H1 (cell line): ENCODE data around the gene NTN4.

Source experiments
- BCL11A ChIP-seq, 2 experiments: IDR thresholded peaks; one replicate each; pipeline ENCODE4 v1.6.1; 2011; ENCODE audit warnings: low read depth in 2 of 2, low read length in 2 of 2, mild to moderate bottlenecking in 2 of 2
- EZH2 ChIP-seq: fragments of 200-600 bp; sonication (generic); IDR thresholded peaks from 2 replicates; pipeline ENCODE4 v1.7.1; 2012; ENCODE audit warnings: low read depth, mild to moderate bottlenecking, moderate library complexity, low read length, inconsistent platforms; ENCODE audit not compliant: severe bottlenecking
- FOSL1 ChIP-seq: IDR thresholded peaks from 2 replicates; pipeline ENCODE4 v1.6.1; 2011; ENCODE audit warnings: mild to moderate bottlenecking, low read depth, low read length, moderate library complexity; ENCODE audit not compliant: insufficient read depth
- HDAC2 ChIP-seq, 2 experiments: fragments of 300-600 bp in 1 of 2; sonication (generic) in 1 of 2; IDR thresholded peaks; 2 replicates each; pipeline ENCODE4 v1.6.1; 2011 to 2012; ENCODE audit warnings: low read depth in 2 of 2, low read length in 2 of 2, mild to moderate bottlenecking in 2 of 2, moderate library complexity in 2 of 2, borderline replicate concordance in 1 of 2, inconsistent platforms in 1 of 2
- HDAC6 ChIP-seq: IDR thresholded peaks from one replicate; pipeline ENCODE4 v1.7.1; 2012; ENCODE audit warnings: low read depth, mild to moderate bottlenecking, inconsistent platforms, low read length, moderate library complexity
- POLR2AphosphoS5 ChIP-seq: IDR thresholded peaks from 2 replicates; pipeline ENCODE4 v1.6.1; 2011; ENCODE audit warnings: low read depth, low read length
- RAD21 ChIP-seq, 2 experiments: IDR thresholded peaks in 1 of 2; conservative IDR thresholded peaks in 1 of 2; 2 replicates each; pipeline ENCODE4 v1.6.1; 2011; ENCODE audit warnings: low read depth in 2 of 2, low read length in 2 of 2, improper control_type of control experiment in 1 of 2, inconsistent platforms in 1 of 2, mild to moderate bottlenecking in 1 of 2, moderate library complexity in 1 of 2
- RXRA ChIP-seq: IDR thresholded peaks from 2 replicates; pipeline ENCODE4 v1.6.1; 2011; ENCODE audit warnings: low read depth, mild to moderate bottlenecking, low read length, moderate library complexity; ENCODE audit not compliant: insufficient read depth
- SRF ChIP-seq: IDR thresholded peaks from 2 replicates; pipeline ENCODE4 v1.6.1; 2011; ENCODE audit warnings: mild to moderate bottlenecking, low read depth, low read length, moderate library complexity
- TCF12 ChIP-seq: IDR thresholded peaks from 2 replicates; pipeline ENCODE4 v1.6.1; 2011; ENCODE audit warnings: low read depth, mild to moderate bottlenecking, low read length
- TF ChIP-seq, protein P1 (sequence below), 3 experiments: IDR thresholded peaks; 1 replicate in 2 of 3; 2 replicates in 1 of 3; pipeline versions ENCODE4 v1.5.1 to v1.6.1; 2011; ENCODE audit warnings: low read length in 3 of 3, mild to moderate bottlenecking in 3 of 3, inconsistent platforms in 2 of 3, low read depth in 1 of 3, moderate library complexity in 1 of 3; ENCODE audit not compliant: insufficient read depth in 1 of 3; ENCODE audit errors: control extremely low read depth in 1 of 3
- TF ChIP-seq, protein P2 (sequence below): IDR thresholded peaks from 2 replicates; pipeline ENCODE4 v1.6.1; 2012; ENCODE audit warnings: inconsistent platforms
- TF ChIP-seq, protein P3 (sequence below): fragments of 300-600 bp; sonication (generic); IDR thresholded peaks from 2 replicates; pipeline ENCODE4 v1.7.1; 2012; ENCODE audit warnings: low read length, moderate library complexity, mild to moderate bottlenecking, inconsistent platforms; ENCODE audit not compliant: insufficient replicate concordance

DNA sequence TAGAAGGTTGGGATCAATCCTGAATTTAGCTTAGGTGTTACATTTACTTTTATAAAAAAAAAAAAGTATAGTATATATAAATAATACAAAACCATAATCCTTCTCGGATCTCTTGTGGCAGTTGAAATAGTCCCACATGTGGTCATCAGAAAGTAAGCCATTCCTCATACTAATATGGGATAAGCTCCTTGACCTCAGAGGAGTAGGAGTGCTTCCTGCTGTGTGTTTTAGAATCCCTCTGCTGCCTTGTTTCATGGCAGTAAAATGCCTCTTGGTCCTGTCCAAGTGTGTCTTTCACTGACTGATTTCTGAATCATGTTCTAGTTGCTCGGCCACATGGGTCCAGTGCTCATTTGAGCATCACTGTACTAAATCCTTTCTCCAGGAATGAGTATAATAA lies 117.0 kb downstream of the NTN4 start:
- TF ChIP-seq POLR2AphosphoS5 (no peak), RAD21 (IDR thresholded peaks at IDR 0.05 in 1 of 2, conservative IDR thresholded peaks at IDR 0.05 in 1 of 2; ENCODE audit: low read depth in 2 of 2, low read length in 2 of 2) (no peak), HDAC2 (IDR thresholded peaks at IDR 0.05; ENCODE audit: borderline replicate concordance in 1 of 2, low read depth in 2 of 2, low read length in 2 of 2) (no peak), BCL11A (IDR thresholded peaks at IDR 0.05; ENCODE audit: low read depth in 2 of 2, low read length in 2 of 2) (no peak), FOSL1 (no peak), HDAC6 (no peak), TCF12 (no peak), RXRA (no peak), SRF (no peak), EZH2 (no peak)
- TF ChIP-seq, protein P1, sequence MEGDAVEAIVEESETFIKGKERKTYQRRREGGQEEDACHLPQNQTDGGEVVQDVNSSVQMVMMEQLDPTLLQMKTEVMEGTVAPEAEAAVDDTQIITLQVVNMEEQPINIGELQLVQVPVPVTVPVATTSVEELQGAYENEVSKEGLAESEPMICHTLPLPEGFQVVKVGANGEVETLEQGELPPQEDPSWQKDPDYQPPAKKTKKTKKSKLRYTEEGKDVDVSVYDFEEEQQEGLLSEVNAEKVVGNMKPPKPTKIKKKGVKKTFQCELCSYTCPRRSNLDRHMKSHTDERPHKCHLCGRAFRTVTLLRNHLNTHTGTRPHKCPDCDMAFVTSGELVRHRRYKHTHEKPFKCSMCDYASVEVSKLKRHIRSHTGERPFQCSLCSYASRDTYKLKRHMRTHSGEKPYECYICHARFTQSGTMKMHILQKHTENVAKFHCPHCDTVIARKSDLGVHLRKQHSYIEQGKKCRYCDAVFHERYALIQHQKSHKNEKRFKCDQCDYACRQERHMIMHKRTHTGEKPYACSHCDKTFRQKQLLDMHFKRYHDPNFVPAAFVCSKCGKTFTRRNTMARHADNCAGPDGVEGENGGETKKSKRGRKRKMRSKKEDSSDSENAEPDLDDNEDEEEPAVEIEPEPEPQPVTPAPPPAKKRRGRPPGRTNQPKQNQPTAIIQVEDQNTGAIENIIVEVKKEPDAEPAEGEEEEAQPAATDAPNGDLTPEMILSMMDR (IDR thresholded peaks at IDR 0.05; ENCODE audit: control extremely low read depth in 1 of 3, insufficient read depth in 1 of 3, low read depth in 1 of 3, low read length in 3 of 3): no peak
- TF ChIP-seq, protein P2, sequence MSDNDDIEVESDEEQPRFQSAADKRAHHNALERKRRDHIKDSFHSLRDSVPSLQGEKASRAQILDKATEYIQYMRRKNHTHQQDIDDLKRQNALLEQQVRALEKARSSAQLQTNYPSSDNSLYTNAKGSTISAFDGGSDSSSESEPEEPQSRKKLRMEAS: no peak
- TF ChIP-seq, protein P3, sequence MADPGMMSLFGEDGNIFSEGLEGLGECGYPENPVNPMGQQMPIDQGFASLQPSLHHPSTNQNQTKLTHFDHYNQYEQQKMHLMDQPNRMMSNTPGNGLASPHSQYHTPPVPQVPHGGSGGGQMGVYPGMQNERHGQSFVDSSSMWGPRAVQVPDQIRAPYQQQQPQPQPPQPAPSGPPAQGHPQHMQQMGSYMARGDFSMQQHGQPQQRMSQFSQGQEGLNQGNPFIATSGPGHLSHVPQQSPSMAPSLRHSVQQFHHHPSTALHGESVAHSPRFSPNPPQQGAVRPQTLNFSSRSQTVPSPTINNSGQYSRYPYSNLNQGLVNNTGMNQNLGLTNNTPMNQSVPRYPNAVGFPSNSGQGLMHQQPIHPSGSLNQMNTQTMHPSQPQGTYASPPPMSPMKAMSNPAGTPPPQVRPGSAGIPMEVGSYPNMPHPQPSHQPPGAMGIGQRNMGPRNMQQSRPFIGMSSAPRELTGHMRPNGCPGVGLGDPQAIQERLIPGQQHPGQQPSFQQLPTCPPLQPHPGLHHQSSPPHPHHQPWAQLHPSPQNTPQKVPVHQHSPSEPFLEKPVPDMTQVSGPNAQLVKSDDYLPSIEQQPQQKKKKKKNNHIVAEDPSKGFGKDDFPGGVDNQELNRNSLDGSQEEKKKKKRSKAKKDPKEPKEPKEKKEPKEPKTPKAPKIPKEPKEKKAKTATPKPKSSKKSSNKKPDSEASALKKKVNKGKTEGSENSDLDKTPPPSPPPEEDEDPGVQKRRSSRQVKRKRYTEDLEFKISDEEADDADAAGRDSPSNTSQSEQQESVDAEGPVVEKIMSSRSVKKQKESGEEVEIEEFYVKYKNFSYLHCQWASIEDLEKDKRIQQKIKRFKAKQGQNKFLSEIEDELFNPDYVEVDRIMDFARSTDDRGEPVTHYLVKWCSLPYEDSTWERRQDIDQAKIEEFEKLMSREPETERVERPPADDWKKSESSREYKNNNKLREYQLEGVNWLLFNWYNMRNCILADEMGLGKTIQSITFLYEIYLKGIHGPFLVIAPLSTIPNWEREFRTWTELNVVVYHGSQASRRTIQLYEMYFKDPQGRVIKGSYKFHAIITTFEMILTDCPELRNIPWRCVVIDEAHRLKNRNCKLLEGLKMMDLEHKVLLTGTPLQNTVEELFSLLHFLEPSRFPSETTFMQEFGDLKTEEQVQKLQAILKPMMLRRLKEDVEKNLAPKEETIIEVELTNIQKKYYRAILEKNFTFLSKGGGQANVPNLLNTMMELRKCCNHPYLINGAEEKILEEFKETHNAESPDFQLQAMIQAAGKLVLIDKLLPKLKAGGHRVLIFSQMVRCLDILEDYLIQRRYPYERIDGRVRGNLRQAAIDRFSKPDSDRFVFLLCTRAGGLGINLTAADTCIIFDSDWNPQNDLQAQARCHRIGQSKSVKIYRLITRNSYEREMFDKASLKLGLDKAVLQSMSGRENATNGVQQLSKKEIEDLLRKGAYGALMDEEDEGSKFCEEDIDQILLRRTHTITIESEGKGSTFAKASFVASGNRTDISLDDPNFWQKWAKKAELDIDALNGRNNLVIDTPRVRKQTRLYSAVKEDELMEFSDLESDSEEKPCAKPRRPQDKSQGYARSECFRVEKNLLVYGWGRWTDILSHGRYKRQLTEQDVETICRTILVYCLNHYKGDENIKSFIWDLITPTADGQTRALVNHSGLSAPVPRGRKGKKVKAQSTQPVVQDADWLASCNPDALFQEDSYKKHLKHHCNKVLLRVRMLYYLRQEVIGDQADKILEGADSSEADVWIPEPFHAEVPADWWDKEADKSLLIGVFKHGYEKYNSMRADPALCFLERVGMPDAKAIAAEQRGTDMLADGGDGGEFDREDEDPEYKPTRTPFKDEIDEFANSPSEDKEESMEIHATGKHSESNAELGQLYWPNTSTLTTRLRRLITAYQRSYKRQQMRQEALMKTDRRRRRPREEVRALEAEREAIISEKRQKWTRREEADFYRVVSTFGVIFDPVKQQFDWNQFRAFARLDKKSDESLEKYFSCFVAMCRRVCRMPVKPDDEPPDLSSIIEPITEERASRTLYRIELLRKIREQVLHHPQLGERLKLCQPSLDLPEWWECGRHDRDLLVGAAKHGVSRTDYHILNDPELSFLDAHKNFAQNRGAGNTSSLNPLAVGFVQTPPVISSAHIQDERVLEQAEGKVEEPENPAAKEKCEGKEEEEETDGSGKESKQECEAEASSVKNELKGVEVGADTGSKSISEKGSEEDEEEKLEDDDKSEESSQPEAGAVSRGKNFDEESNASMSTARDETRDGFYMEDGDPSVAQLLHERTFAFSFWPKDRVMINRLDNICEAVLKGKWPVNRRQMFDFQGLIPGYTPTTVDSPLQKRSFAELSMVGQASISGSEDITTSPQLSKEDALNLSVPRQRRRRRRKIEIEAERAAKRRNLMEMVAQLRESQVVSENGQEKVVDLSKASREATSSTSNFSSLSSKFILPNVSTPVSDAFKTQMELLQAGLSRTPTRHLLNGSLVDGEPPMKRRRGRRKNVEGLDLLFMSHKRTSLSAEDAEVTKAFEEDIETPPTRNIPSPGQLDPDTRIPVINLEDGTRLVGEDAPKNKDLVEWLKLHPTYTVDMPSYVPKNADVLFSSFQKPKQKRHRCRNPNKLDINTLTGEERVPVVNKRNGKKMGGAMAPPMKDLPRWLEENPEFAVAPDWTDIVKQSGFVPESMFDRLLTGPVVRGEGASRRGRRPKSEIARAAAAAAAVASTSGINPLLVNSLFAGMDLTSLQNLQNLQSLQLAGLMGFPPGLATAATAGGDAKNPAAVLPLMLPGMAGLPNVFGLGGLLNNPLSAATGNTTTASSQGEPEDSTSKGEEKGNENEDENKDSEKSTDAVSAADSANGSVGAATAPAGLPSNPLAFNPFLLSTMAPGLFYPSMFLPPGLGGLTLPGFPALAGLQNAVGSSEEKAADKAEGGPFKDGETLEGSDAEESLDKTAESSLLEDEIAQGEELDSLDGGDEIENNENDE: no peak
